Measurements from ENCODE around the gene BSPRY. TPM values are rescaled to one million over a fixed set of nuclear protein-coding genes. Genes with fewer than 3 reads are reported as not detected.

BSPRY gene
- total and polyA plus RNA-seq, 2 of the 13 experiments (the other 11 are each of a cell fraction or from before 2014, with no cell fraction given), result 0.09 to 0.26 TPM

DNA sequence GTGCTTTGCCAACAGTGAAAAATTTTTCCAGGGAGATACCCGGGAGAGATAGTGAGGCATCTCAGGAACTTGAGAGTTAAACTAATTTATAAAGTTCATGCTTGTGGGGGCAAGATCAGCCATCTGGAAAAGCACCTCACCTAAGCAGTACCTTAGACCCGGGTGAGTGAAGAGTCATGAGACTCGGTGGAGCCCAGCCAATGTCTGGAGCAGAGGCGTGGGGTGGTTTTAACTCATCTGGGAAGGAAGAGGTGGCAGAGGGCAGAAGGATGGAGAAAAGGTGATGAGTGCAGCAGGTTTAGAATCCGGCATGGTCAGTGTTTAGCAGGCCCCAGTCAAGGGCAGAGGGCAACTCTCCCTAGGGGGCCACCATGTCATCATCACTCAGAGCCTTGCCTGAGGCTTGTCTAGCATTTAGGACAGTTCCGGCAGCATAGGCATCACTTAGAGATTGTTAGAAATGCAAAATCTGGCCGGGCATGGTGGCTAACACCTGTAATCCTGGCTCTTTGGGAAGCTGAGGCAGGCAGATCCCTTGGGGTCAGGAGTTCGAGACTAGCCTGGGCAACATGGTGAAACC lies 41.9 kb upstream of the BSPRY start (continued):
- TF ChIP-seq ZFP36L1 (CRISPR knock-in tag; IDR thresholded peaks at IDR 0.05) (no peak), SYNCRIP (IDR thresholded peaks at IDR 0.05; ENCODE audit: insufficient read depth, low read depth, low read length) (no peak), ZNF772 (CRISPR knock-in tag; IDR thresholded peaks at IDR 0.05) (no peak), ZNF337 (CRISPR knock-in tag; IDR thresholded peaks at IDR 0.05; ENCODE audit: borderline replicate concordance, low read depth) (no peak), SOX6 (IDR thresholded peaks at IDR 0.05) (no peak), SOX6 (CRISPR knock-in tag; IDR thresholded peaks at IDR 0.05) (no peak), SP5 (CRISPR knock-in tag; IDR thresholded peaks at IDR 0.05; ENCODE audit: borderline replicate concordance, low read depth) (no peak), CCAR2 (optimal IDR thresholded peaks at IDR 0.05; ENCODE audit: low read depth, low read length) (no peak)
- TF ChIP-seq, protein P1, sequence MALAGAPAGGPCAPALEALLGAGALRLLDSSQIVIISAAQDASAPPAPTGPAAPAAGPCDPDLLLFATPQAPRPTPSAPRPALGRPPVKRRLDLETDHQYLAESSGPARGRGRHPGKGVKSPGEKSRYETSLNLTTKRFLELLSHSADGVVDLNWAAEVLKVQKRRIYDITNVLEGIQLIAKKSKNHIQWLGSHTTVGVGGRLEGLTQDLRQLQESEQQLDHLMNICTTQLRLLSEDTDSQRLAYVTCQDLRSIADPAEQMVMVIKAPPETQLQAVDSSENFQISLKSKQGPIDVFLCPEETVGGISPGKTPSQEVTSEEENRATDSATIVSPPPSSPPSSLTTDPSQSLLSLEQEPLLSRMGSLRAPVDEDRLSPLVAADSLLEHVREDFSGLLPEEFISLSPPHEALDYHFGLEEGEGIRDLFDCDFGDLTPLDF (CRISPR knock-in tag; IDR thresholded peaks at IDR 0.05), result no peak
- TF ChIP-seq, protein P2, sequence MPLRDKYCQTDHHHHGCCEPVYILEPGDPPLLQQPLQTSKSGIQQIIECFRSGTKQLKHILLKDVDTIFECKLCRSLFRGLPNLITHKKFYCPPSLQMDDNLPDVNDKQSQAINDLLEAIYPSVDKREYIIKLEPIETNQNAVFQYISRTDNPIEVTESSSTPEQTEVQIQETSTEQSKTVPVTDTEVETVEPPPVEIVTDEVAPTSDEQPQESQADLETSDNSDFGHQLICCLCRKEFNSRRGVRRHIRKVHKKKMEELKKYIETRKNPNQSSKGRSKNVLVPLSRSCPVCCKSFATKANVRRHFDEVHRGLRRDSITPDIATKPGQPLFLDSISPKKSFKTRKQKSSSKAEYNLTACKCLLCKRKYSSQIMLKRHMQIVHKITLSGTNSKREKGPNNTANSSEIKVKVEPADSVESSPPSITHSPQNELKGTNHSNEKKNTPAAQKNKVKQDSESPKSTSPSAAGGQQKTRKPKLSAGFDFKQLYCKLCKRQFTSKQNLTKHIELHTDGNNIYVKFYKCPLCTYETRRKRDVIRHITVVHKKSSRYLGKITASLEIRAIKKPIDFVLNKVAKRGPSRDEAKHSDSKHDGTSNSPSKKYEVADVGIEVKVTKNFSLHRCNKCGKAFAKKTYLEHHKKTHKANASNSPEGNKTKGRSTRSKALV (CRISPR knock-in tag; IDR thresholded peaks at IDR 0.05), result no peak
